Measurements from ENCODE around the gene STAC. TPM values are rescaled to one million over a fixed set of nuclear protein-coding genes. Genes with fewer than 3 reads are reported as not detected.
"Not testable (repeated sequence)": the region's sequence is repeated elsewhere in the genome, so short reads cannot be mapped to it uniquely, and the experiment has no call there.

The STAC gene
- total and polyA plus RNA-seq, 5 experiments from 2014 or later, result not detected

GRCh38 chr3:36429986-36430485, 49.7 kb downstream of the STAC start:
- POLR2A ChIA-PET, result no interaction called here
- Mint-ChIP-seq H3K4me1 (peaks cover 0 to 3% (median 0%) of the 10 kb centered on the region in 4 donors), H3K4me3 (no peak overlapping the region), H3K27me3 (peaks cover 0 to 2% (median 0%) of the 10 kb centered on the region in 5 donors), H3K36me3 (no peaks in the 10 kb centered on the region), H3K27ac (no peak overlapping the region), H3K9me3 (peaks cover 0 to 3% (median 0%) of the 10 kb centered on the region in 9 donors)
- DNase-seq, result no peak
- no peak for ATAC-seq

- no peak for ATAC-seq
Measured at GRCh38 chr3:36433511-36433910, 53.2 kb downstream of the STAC start.

GRCh38 chr3:36434687-36435426, 54.6 kb downstream of the STAC start:
- POLR2A ChIA-PET, result no interaction called here
- Mint-ChIP-seq H3K4me3 (no peak overlapping the region), H3K27ac (no peak overlapping the region), H3K36me3 (no peaks in the 10 kb centered on the region), H3K4me1 (no peaks in the 10 kb centered on the region), H3K27me3 (peaks cover 0 to 2% (median 0%) of the 10 kb centered on the region in 5 donors), H3K9me3 (peaks cover 0 to 2% (median 0%) of the 10 kb centered on the region in 9 donors)
- ATAC-seq (no peak), DNase-seq (no peak)

More at GRCh38 chr3:36433511-36433910, 53.2 kb downstream of the STAC start:
- H3K4me3 Mint-ChIP-seq, result no peak overlapping the region
- no peak for DNase-seq
- POLR2A ChIA-PET, result no interaction called here
- peaks cover 0 to under 1% (median 0%) of the 10 kb centered on the region in 9 donors for H3K9me3 Mint-ChIP-seq
- H3K27ac Mint-ChIP-seq, result no peak overlapping the region
- H3K27me3 Mint-ChIP-seq, result peaks cover 0 to 2% (median 0%) of the 10 kb centered on the region in 5 donors
- H3K4me1 Mint-ChIP-seq, result peaks cover 0 to 1% (median 0%) of the 10 kb centered on the region in 4 donors
- H3K36me3 Mint-ChIP-seq, result no peaks in the 10 kb centered on the region

GRCh38 chr3:36443028-36443686, 62.9 kb downstream of the STAC start:
- ATAC-seq (no peak), DNase-seq (no peak)
- H3K9me3 Mint-ChIP-seq, result peaks cover 0 to 7% (median 0%) of the 10 kb centered on the region in 9 donors
- peak overlapping the region in 1 of 10 donors; percentile 11 for H3K27ac Mint-ChIP-seq
- H3K36me3 Mint-ChIP-seq, result no peaks in the 10 kb centered on the region
- H3K4me3 Mint-ChIP-seq, result no peak overlapping the region
- POLR2A ChIA-PET, result no interaction called here
- peaks cover 0 to 15% (median 0%) of the 10 kb centered on the region in 5 donors for H3K27me3 Mint-ChIP-seq
- no peaks in the 10 kb centered on the region for H3K4me1 Mint-ChIP-seq

- ATAC-seq, result no peak
- no peaks in the 10 kb centered on the region for H3K4me1 Mint-ChIP-seq
- H3K27ac Mint-ChIP-seq, result no peak overlapping the region
- H3K9me3 Mint-ChIP-seq, result peaks cover 0 to 7% (median 0%) of the 10 kb centered on the region in 9 donors
- no peak for DNase-seq
- H3K27me3 Mint-ChIP-seq, result peaks cover 0 to 15% (median 2%) of the 10 kb centered on the region in 5 donors
- POLR2A ChIA-PET, result no interaction called here
- H3K36me3 Mint-ChIP-seq, result no peaks in the 10 kb centered on the region
- H3K4me3 Mint-ChIP-seq, result no peak overlapping the region
Measured at GRCh38 chr3:36444909-36445308, 64.6 kb downstream of the STAC start.

- H3K4me1 Mint-ChIP-seq, result no peaks in the 10 kb centered on the region
- no peak for ATAC-seq
Measured at GRCh38 chr3:36446276-36446675, 66.0 kb downstream of the STAC start.

GRCh38 chr3:36447061-36447460, 66.8 kb downstream of the STAC start:
- POLR2A ChIA-PET, result no interaction called here
- Mint-ChIP-seq H3K27me3 (peaks cover 0 to 13% (median 4%) of the 10 kb centered on the region in 5 donors), H3K4me1 (no peaks in the 10 kb centered on the region), H3K36me3 (no peaks in the 10 kb centered on the region), H3K27ac (no peak overlapping the region), H3K4me3 (no peak overlapping the region), H3K9me3 (peaks cover 0 to 3% (median 0%) of the 10 kb centered on the region in 9 donors)
- DNase-seq (no peak), ATAC-seq (no peak)

More at GRCh38 chr3:36446276-36446675, 66.0 kb downstream of the STAC start:
- H3K9me3 Mint-ChIP-seq, result peaks cover 0 to 7% (median 0%) of the 10 kb centered on the region in 9 donors
- H3K27me3 Mint-ChIP-seq, result peaks cover 0 to 15% (median 4%) of the 10 kb centered on the region in 5 donors
- H3K27ac Mint-ChIP-seq, result no peak overlapping the region
- H3K36me3 Mint-ChIP-seq, result no peaks in the 10 kb centered on the region
- no peak for DNase-seq
- POLR2A ChIA-PET, result no interaction called here
- H3K4me3 Mint-ChIP-seq, result no peak overlapping the region

GRCh38 chr3:36451816-36452215, 71.5 kb downstream of the STAC start:
- peaks cover 0 to 8% (median 7%) of the 10 kb centered on the region in 5 donors for H3K27me3 Mint-ChIP-seq
- POLR2A ChIA-PET, result no interaction called here
- no peak overlapping the region for H3K27ac Mint-ChIP-seq
- DNase-seq, result no peak
- no peaks in the 10 kb centered on the region for H3K36me3 Mint-ChIP-seq
- peaks cover 0 to 2% (median 0%) of the 10 kb centered on the region in 4 donors for H3K4me1 Mint-ChIP-seq
- no peaks in the 10 kb centered on the region for H3K9me3 Mint-ChIP-seq
- no peak for ATAC-seq
- no peak overlapping the region for H3K4me3 Mint-ChIP-seq

- H3K27me3 Mint-ChIP-seq, result peaks cover 0 to 18% (median 8%) of the 10 kb centered on the region in 5 donors
- H3K9me3 Mint-ChIP-seq, H3K27ac Mint-ChIP-seq, ATAC-seq, POLR2A ChIA-PET, H3K36me3 Mint-ChIP-seq, H3K4me1 Mint-ChIP-seq: not testable (repeated sequence)
- DNase-seq, result peak in 2 of 10 donors; percentile 3 to 22
- peak overlapping the region in 1 of 10 donors; percentile 55 for H3K4me3 Mint-ChIP-seq
Measured at GRCh38 chr3:36453213-36453612, 72.9 kb downstream of the STAC start.

- Mint-ChIP-seq H3K27me3 (peaks cover 0 to 18% (median 6%) of the 10 kb centered on the region in 5 donors), H3K4me3 (peak overlapping the region in 1 of 10 donors; percentile 55)
- H3K4me1 Mint-ChIP-seq, H3K36me3 Mint-ChIP-seq, ATAC-seq, H3K27ac Mint-ChIP-seq, H3K9me3 Mint-ChIP-seq, POLR2A ChIA-PET: not testable (repeated sequence)
- peak in 1 of 10 donors; percentile 15 for DNase-seq
Measured at GRCh38 chr3:36453896-36454295, 73.6 kb downstream of the STAC start.

GRCh38 chr3:36455406-36455805, 75.1 kb downstream of the STAC start:
- H3K27me3 Mint-ChIP-seq, result peaks cover 0 to 18% (median 6%) of the 10 kb centered on the region in 5 donors
- no peak for ATAC-seq

GRCh38 chr3:36456784-36457183, 76.5 kb downstream of the STAC start:
- Mint-ChIP-seq H3K27ac (no peak overlapping the region), H3K9me3 (peaks cover 0 to 1% (median 0%) of the 10 kb centered on the region in 9 donors)
- POLR2A ChIA-PET, result no interaction called here

More at GRCh38 chr3:36455406-36455805, 75.1 kb downstream of the STAC start:
- peaks cover 0 to 1% (median 0%) of the 10 kb centered on the region in 9 donors for H3K9me3 Mint-ChIP-seq
- no peak overlapping the region for H3K27ac Mint-ChIP-seq
- no peak overlapping the region for H3K4me3 Mint-ChIP-seq
- POLR2A ChIA-PET, result no interaction called here
- no peak for DNase-seq
- no peaks in the 10 kb centered on the region for H3K36me3 Mint-ChIP-seq
- H3K4me1 Mint-ChIP-seq, result peaks cover 0 to 2% (median 0%) of the 10 kb centered on the region in 4 donors

GRCh38 chr3:36457667-36458066, 77.4 kb downstream of the STAC start:
- peaks cover 0 to 1% (median 0%) of the 10 kb centered on the region in 9 donors for H3K9me3 Mint-ChIP-seq
- no peak overlapping the region for H3K27ac Mint-ChIP-seq
- H3K36me3 Mint-ChIP-seq, result no peaks in the 10 kb centered on the region
- ATAC-seq (no peak), DNase-seq (no peak)
- H3K4me3 Mint-ChIP-seq, result no peak overlapping the region
- POLR2A ChIA-PET, result no interaction called here
- H3K27me3 Mint-ChIP-seq, result peaks cover 0 to 25% (median 5%) of the 10 kb centered on the region in 5 donors
- H3K4me1 Mint-ChIP-seq, result peaks cover 0 to 2% (median 0%) of the 10 kb centered on the region in 4 donors

More at GRCh38 chr3:36456784-36457183, 76.5 kb downstream of the STAC start:
- H3K4me3 Mint-ChIP-seq, result no peak overlapping the region
- no peaks in the 10 kb centered on the region for H3K36me3 Mint-ChIP-seq
- H3K27me3 Mint-ChIP-seq, result peaks cover 0 to 24% (median 5%) of the 10 kb centered on the region in 5 donors
- DNase-seq (no peak), ATAC-seq (no peak)
- H3K4me1 Mint-ChIP-seq, result peaks cover 0 to 2% (median 0%) of the 10 kb centered on the region in 4 donors
